ENCODE measurements around the gene PHF13.
"Not testable (repeated sequence)": the region's sequence is repeated elsewhere in the genome, so short reads cannot be mapped to it uniquely, and the experiment has no call there.

Gene PHF13

DNA sequence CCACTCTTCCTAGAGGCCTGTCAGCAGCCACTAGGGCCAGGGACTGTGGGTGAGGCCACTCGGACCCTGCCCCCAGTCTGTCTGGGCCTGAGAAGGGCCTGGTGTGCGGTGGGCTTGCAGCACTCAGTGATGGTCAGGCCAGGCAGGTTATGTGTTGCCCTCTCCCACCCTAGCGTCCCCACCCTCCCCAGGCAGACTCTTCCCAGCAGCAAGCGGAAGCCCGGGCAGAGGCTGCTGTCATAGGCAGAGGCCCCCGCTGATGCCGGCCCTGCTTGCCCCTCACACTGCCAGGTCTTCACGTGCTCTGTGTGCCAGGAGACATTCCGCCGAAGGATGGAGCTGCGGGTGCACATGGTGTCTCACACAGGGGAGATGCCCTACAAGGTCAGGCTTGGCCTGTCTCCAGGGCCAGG is 27.1 kb upstream of the PHF13 start:
- DNase-seq (ENCODE audit: low read depth, low spot score), result no peak

GRCh38 chr1:6587261-6588005 is 26.1 kb upstream of the PHF13 start:
- no peak for DNase-seq (ENCODE audit: low read depth, low spot score)

GRCh38 chr1:6588128-6588892 is 25.2 kb upstream of the PHF13 start:
- no peak for DNase-seq (ENCODE audit: low read depth, low spot score)

DNA sequence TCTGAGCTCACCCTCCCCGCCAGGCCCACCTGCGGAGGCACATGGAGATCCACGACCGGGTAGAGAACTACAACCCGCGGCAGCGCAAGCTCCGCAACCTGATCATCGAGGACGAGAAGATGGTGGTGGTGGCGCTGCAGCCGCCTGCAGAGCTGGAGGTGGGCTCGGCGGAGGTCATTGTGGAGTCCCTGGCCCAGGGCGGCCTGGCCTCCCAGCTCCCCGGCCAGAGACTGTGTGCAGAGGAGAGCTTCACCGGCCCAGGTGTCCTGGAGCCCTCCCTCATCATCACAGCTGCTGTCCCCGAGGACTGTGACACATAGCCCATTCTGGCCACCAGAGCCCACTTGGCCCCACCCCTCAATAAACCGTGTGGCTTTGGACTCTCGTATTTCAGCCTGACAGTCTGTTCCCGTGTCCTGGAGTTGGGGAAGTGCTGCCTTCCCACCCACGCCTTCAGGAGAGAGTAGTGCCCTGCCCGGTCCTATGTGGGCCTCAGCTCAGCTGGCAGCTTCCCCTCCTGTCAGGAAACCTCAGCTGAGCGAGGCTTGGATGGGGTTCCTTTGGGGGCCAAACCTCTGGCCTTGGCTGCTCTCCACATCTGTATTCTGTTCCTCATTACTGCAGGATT is 24.5 kb upstream of the PHF13 start:
- no peak for DNase-seq (ENCODE audit: low read depth, low spot score)

- DNase-seq (ENCODE audit: low read depth, low spot score), result no peak
These were observed 23.5 kb upstream of the PHF13 start for GRCh38 chr1:6590046-6590445.

DNA sequence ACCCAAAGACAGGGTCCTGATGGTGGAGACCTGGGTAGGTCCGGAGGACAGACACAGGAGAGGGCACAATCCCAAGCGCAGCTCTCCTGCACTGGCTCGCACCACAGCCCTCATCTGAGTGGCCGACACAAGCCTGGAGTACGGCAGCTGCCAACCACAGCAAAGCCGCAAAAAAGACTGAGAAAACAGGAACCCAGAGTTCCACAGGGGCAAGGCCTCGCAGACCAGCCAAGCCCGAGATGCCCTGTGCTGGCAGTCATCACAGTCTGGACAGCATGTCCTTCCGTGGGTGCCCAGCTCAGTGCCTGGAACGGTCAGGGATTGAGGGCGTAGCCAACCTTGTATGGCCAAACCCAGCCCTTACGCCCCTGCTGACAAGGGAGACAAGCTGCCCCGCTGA is 22.3 kb upstream of the PHF13 start:
- no peak for DNase-seq (ENCODE audit: low read depth, low spot score)

DNA sequence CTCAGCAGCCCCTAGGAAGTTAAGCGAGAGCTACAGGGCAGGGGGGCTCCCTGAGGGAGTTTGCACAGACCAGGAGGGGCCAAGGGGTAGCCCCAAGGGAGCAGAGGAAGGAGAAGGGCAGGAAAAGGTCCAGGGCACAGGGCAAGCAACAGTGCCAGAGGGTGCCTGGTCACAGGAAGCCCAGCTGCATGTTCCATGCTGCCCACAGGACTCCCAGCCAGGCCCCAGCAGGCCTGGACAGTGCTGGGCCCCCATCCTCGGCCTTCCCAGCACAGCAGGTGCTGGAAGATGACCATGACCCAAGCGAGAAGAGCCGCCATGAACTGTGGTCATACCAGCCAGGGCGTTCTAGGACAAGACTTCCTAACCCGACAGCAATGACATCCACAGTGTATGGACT is 21.9 kb upstream of the PHF13 start:
- no peak for DNase-seq (ENCODE audit: low read depth, low spot score)

GRCh38 chr1:6592441-6592840 is 21.1 kb upstream of the PHF13 start:
- DNase-seq (ENCODE audit: low read depth, low spot score), result no peak

DNA sequence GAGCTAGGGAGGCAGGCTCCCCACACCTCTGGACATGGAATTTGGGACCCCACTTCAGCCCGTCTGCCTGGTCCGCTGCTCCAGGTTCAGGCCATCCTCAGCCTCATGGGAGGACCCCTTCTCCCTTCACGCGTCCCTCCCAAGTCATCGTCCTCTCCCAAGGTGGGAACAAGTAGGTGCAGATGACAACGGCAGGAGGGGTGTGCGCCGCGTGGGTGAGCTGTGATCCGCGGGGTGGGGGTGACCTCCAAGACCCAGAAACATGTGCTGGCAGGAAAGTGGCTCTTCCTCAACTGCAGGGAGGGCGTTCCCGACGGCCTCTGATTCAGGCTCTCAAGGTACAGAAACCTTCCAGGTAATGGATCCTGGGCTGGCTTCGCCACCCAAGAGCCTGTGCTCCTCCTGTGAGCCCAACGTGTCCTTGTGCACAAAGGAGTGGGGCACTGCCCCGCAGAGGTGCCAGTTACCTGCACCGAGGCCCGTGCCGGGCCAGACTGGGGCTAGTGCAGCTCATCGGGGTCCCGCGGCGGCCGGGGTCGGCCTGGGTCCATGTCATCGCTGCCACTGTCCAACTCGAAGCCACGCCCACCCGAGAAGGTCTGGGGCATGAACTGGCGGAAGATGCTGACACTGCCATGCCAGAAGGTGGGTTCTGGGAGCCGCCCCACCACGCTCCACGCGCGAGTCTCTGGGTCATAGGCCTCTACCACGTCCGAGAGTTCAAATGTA is 20.5 kb upstream of the PHF13 start:
- no peak for DNase-seq (ENCODE audit: low read depth, low spot score)

GRCh38 chr1:6593810-6594209 is 19.7 kb upstream of the PHF13 start:
- DNase-seq (ENCODE audit: low read depth, low spot score), result no peak

DNA sequence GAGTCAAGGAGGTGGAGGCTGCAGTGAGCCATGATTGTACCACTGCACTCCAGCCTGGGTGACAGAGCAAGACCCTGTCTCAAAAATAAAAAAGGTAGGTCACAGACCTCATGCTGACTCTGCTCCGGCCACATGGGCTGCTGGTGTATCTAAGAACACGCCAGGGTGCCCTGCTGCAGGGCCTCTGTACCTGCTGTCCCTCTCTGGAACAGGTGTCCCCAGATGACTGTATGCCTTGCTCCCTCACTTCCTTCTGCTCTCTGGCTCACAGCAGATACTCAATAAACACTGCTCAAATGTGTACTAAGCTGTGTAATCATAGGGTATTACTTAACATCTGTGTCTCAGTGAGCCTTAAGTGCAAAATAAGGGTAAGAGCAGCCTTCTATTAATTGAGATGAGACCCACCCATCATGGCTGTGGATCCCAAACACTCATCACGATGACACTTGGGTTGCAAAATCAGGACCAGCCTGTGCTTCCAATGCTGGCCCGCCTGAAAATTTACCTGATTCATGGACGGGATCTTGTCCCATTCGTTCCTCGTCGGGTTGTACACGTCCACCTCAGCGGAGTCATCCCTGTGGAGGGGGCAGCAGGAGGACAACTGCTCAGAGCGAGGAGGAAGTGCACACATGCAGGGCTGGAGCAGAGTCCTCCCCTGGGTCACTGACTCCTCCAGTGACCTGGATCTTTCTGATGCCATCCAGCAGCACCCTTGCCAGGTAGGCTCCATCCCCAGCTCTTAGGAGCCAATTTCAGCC is 18.4 kb upstream of the PHF13 start:
- DNase-seq (ENCODE audit: low read depth, low spot score), result no peak

DNA sequence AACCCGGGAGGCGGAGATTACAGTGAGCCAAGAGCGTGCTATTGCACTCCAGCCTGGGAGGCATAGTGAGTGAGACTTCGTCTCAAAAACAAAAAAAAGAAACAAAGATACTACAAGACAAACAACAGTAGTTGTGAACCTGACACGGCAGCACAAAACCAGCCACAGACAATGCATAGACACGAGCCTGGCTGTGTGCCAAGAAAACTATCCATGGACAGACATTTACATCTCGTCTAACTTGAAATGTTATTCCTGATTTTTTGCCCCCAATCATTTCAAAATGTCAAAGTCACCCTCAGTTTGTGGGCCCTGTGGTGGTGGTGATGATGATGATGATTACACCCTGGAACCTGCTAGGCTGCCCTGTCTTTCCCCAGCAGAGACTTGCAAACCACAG is 17.2 kb upstream of the PHF13 start:
- no peak for DNase-seq (ENCODE audit: low read depth, low spot score)

DNA sequence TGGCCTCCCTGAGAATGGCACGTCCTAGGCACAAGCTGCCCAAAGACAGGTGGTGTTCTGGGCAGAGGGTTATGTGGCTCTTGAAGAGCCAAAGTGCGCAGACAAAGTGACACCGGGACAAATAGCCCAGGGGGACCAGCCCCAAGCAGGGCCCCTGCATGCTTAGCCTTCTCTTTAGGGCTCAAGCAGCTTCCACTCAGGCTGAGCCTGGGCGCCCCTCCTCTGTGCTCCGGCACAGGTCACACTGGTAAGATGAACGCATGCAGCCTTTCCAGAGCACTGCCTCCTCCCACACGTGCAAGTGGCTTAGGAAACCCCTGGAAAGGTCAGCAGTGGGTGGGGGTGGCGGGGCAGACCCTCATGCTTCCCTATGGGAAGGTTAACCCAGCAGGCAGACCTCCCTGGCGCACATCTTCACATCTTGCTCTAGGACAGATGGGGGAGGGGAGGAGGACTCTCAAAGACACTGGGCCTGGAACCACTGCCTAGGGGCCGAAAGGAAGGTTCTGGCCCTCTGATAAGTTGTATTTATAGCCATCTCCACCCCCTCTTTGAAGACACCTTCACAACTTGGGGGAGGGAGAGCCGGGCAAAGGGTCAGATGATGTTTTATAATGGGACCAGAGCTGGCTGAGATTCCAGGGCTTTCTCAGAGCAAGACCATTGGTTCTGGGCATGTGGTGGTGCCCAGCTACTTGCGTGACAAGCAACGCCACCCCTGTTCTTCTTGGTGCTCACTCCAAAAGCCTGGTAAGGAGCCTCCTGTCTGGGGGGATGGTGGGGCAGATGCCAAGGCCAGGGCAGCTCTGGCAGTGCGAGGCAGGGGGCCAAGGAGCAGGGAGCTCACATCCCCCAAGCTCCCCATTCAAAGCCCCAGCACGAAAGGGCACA is 16.4 kb upstream of the PHF13 start:
- no peak for DNase-seq (ENCODE audit: low read depth, low spot score)

- no peak for DNase-seq (ENCODE audit: low read depth, low spot score)
These were observed 15.8 kb upstream of the PHF13 start for GRCh38 chr1:6597777-6598131.

DNA sequence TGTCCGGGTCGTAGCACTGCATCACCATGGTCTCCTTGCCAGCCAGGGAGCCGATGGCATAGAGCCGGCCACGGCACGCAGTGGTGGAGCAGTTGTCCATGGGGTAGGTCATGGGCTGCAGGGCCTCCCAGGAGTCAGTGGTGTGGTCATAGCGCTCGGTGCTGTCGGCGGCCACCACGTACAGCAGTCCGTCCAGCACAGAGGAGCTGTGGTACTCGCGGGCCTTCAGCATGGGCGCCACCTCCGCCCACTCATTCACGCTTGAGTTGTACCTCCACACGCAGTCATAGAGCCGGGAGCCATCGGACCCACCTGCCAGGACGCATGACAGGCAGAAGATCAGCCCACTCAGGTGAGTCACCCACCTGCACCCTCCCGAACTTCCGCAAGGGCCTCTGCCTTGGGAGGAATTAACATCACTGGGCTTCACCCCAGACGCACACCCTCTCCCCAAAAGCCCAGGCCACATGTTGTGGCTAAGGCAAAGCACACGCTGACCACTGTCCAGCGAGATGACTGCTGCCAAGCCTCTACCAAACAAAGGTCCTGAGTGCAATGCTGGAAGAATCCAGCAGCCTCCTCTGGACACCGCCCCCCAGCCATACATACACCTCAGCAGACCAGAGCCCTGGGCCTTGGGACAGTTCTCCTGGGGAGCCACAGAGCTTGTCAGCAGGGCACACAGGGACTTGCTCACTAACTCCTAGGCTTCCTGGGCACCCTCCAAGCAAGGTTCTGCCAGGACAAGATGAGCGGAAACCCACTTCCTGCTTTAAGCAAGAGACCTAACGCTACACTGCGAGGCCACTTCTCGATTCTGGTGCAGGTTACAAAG is 14.2 kb upstream of the PHF13 start:
- no peak for DNase-seq (ENCODE audit: low read depth, low spot score)

DNA sequence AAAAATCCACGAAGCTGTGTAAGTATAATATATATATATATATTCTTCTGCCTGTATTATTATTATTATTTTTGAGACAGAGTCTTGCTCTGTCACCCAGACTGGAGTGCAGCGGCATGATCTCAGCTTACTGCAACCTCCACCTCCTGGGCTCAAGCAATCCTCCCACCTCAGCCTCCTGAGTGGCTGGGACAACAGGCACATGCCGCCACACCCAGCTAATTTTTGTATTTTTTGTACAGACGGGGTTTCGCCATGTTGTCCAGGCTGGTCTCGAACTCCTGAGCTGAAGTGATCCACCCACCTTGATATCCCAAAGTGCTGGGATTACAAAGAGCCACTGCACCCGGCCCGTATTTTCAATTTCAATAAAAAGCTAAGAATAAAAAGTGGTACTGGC is 13.5 kb upstream of the PHF13 start:
- not testable (repeated sequence) for DNase-seq (ENCODE audit: low read depth, low spot score)

GRCh38 chr1:6600410-6601048 is 13.0 kb upstream of the PHF13 start:
- no peak for DNase-seq (ENCODE audit: low read depth, low spot score)

DNA sequence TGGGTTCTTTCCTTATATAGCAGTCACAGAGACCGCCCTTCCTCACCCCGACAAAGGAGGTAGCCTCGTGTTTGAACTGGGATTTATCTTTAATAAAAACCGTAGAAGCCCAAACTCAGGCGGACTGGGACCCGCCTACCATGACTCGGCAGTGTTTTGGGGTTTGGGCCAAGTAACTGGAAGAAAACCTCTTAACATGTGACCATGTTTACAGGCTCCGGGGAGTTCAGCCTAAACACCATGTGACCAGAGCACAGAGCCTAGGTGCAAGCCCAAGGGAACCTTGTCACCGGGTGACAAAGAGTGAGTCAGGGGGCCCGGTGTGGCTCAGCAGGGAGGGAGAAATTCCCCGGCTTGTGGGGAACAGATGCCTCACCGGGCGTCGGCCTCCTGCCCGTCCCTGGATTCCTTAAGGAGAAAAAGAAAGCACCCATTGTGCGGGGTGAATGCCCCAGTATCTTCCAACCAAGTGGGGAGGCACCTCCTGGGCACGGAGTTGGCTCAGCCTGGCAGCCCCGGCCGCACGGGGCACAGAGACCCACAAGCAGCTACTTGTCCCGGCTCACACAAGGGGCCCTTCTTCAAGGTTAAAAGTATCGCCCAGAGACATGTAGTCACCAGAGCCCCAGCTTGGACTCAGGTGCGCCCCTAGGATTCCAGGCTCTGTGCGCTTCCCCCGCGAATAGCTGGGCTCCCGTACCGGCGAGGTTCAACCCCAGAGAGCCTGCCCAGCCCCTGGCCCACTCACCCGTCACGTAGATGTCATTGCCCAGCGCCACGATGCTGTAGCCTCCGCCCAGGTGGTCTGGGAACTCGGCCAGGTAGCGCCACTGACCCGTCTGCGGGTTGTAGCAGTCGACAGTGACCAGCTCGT is 12.2 kb upstream of the PHF13 start:
- DNase-seq (ENCODE audit: low read depth, low spot score), result no peak

Measured in brain pericyte (primary cell).